SK-N-SH treated with all-trans-retinoic acid at 6 μM for 48 hours (cell line): ENCODE results near the gene DMRTC2.

ENCODE experiments used
- PATZ1 ChIP-seq: fragments of 250-450 bp; sonication (Bioruptor Pico); IDR thresholded peaks from 2 replicates; pipeline ENCODE4 v1.8.0; 2020; ENCODE audit warnings: mild to moderate bottlenecking, moderate library complexity, borderline replicate concordance
- ZNF70 ChIP-seq: fragments of 450-650 bp; formaldehyde crosslinking; IDR thresholded peaks from 2 replicates; pipeline ENCODE4 v1.5.0; 2020; ENCODE audit warnings: mild to moderate bottlenecking, moderate library complexity

- TF ChIP-seq ZNF70 (CRISPR knock-in tag) (no peak), PATZ1 (CRISPR knock-in tag) (no peak)
Measured at GRCh38 chr19:41880329-41880708, 35.5 kb downstream of the DMRTC2 start.
